HepG2 (cell line): Measurements from ENCODE around the gene PDCD1LG2. TPM values are rescaled to one million over a fixed set of nuclear protein-coding genes. Genes with fewer than 3 reads are reported as not detected.
"Not testable (repeated sequence)": the region's sequence is repeated elsewhere in the genome, so short reads cannot be mapped to it uniquely, and the experiment has no call there.

Experiments used
- ATAC-seq: fragments of 200-7000 bp; cut with Tn5 transposase; 3 replicates; pipeline ENCODE4 v1.9.1; 2020; ENCODE audit warnings: mild to moderate bottlenecking, moderate library complexity
- BruUV-seq: library from RNA; stranded (reverse); fragments of 400-500 nt; replicated peaks from 2 replicates; lab custom pipeline; 2021; lab: Mats Ljungman, UMichigan
- CTCF ChIA-PET: fragments of 300-600 bp; formaldehyde crosslinking; extraction: SDS; loops from one replicate; lab custom pipeline; 2021; ENCODE audit warnings: low total read pairs, inconsistent platforms, low intra/inter-chr PET ratio; lab: Yijun Ruan, JAX
- POLR2A ChIA-PET: fragments of 350-600 bp; sonication (Branson Sonifier 250); formaldehyde crosslinking; loops from one replicate; lab custom pipeline; 2020; ENCODE audit warnings: antibody characterized with exemption, inconsistent platforms; lab: Yijun Ruan, JAX
- DNase-seq: peaks from one replicate; pipeline ENCODE4 v3.0.0-alpha.2; 2015; ENCODE audit warnings: low spot score
- FAIRE-seq: peaks from 3 replicates; lab custom pipeline; 2011; peaks lifted over from hg19 to GRCh38; lab: Jason Lieb, UNC
- H2AFZ ChIP-seq: one replicate; pipeline ENCODE4 v1.6.1; 2011; ENCODE audit warnings: low read length, inconsistent platforms
- H3K27ac ChIP-seq: fragments of 300-600 bp; 3 replicates; pipeline ENCODE4 v1.8.0; 2011; ENCODE audit warnings: mixed run types, mild to moderate bottlenecking, mixed read lengths, low read length, inconsistent platforms; ENCODE audit not compliant: insufficient read depth; ENCODE audit errors: extremely low read length
- H3K27me3 ChIP-seq, 2 experiments: fragments of 200-600 bp in 1 of 2; 2 replicates in 1 of 2; 3 replicates in 1 of 2; pipeline versions ENCODE4 v1.6.0 to v1.8.0; 2011; ENCODE audit warnings: low read length in 2 of 2, mild to moderate bottlenecking in 2 of 2, moderate library complexity in 2 of 2, inconsistent platforms in 1 of 2; ENCODE audit not compliant: insufficient read depth in 2 of 2, control insufficient read depth in 1 of 2
- H3K36me3 ChIP-seq, 2 experiments: fragments of 200-600 bp in 1 of 2; replicated peaks in 1 of 2; 2 replicates in 1 of 2; 3 replicates in 1 of 2; pipeline versions ENCODE4 v1.5.1 to v1.8.0; 2011; ENCODE audit warnings: low read length in 2 of 2, inconsistent platforms in 1 of 2; ENCODE audit not compliant: insufficient read depth in 2 of 2, control insufficient read depth in 1 of 2
- H3K4me1 ChIP-seq: 2 replicates; pipeline ENCODE4 v1.5.1; 2012; ENCODE audit warnings: low read length, inconsistent platforms; ENCODE audit not compliant: insufficient read depth
- H3K4me2 ChIP-seq: 2 replicates; pipeline ENCODE4 v1.6.0; 2011; ENCODE audit warnings: low read depth, low read length, inconsistent platforms
- H3K4me3 ChIP-seq, 3 experiments: fragments of 200-600 bp in 1 of 3; sonication (generic), shearing (Covaris generic) in 1 of 3; replicated peaks in 1 of 3; 2 replicates each; pipeline ENCODE4 v1.5.1; 2011 to 2016; ENCODE audit warnings: low read length in 3 of 3, inconsistent platforms in 2 of 3, low read depth in 2 of 3, mild to moderate bottlenecking in 2 of 3, control low read depth in 1 of 3, mixed read lengths in 1 of 3; ENCODE audit not compliant: insufficient read depth in 1 of 3
- H3K79me2 ChIP-seq: one replicate; pipeline ENCODE4 v1.6.1; 2011; ENCODE audit warnings: low read length, inconsistent platforms; ENCODE audit not compliant: insufficient read depth
- H3K9ac ChIP-seq: 2 replicates; pipeline ENCODE4 v1.6.0; 2011; ENCODE audit warnings: mild to moderate bottlenecking, low read depth, low read length, inconsistent platforms; ENCODE audit not compliant: insufficient read depth
- H3K9me3 ChIP-seq: 2 replicates; pipeline ENCODE4 v1.5.1; 2012; ENCODE audit warnings: mild to moderate bottlenecking, low read length
- H4K20me1 ChIP-seq: 2 replicates; pipeline ENCODE4 v1.6.0; 2011; ENCODE audit warnings: inconsistent platforms, mild to moderate bottlenecking, low read length, moderate library complexity; ENCODE audit not compliant: insufficient read depth
- GPBP1L1 ChIP-seq: sonication (generic); formaldehyde crosslinking; IDR thresholded peaks from 2 replicates; pipeline ENCODE4 v1.5.0; 2020; ENCODE audit warnings: mild to moderate bottlenecking, missing genetic modification reagents
- KLF13 ChIP-seq: sonication (generic); formaldehyde crosslinking; IDR thresholded peaks from 2 replicates; pipeline ENCODE4 v1.4.0; 2020; ENCODE audit warnings: mild to moderate bottlenecking, missing genetic modification reagents
- MAFF ChIP-seq: IDR thresholded peaks from 2 replicates; pipeline ENCODE4 v1.6.1; 2011; ENCODE audit warnings: low read depth, low read length, improper control_type of control experiment
- MAFK ChIP-seq, 2 experiments: IDR thresholded peaks in 1 of 2; conservative IDR thresholded peaks in 1 of 2; 2 replicates each; pipeline ENCODE4 v1.6.1; 2011; ENCODE audit warnings: improper control_type of control experiment in 2 of 2, low read length in 2 of 2
- NCOA2 ChIP-seq: sonication (generic); formaldehyde crosslinking; IDR thresholded peaks from 2 replicates; pipeline ENCODE4 v1.8.0; 2022; ENCODE audit warnings: inconsistent platforms
- WGBS: methylation state at CpG from one replicate; pipeline ENCODE4 v1.1.6; 2017; ENCODE audit warnings: low lambda C conversion rate; 5-methylcytosine and 5-hydroxymethylcytosine counted together
- in situ Hi-C: cut with HindIII; loops from 2 replicates; pipeline ENCODE4 v1.10.0; 2017; ENCODE audit warnings: low pct_unique_long_range_greater_than_20kb; ENCODE audit not compliant: extremely low pct_ligation_motif_present
- intact Hi-C: fragments of 100-400 bp; cut with micrococcal nuclease; formaldehyde crosslinking; loops from one replicate; pipeline ENCODE4 v1.10.0; 2022; ENCODE audit not compliant: unreplicated experiment
- polyA plus RNA-seq, 8 experiments: library from polyadenylated mRNA; depleted of rRNA in 3 of 8; stranded (reverse) in 7 of 8; unstranded in 1 of 8; fragments of >200 nt; fragmentation: Illumina TruSeq in 4 of 8; extraction: Trizol in 4 of 8; gene quantifications; 2 replicates each; pipeline versions ENCODE4 v1.2.1 to v1.2.3, GENCODE V29; 2011 to 2016; ENCODE audit warnings: low read depth in 4 of 8, missing spikeins in 1 of 8, mixed read lengths in 1 of 8; ENCODE audit not compliant: insufficient read depth in 1 of 8
- total RNA-seq, 5 experiments: library from RNA; depleted of rRNA; stranded (reverse); fragments of >200 nt; fragmentation: Illumina TruSeq; extraction: Trizol; gene quantifications; 2 replicates each; pipeline ENCODE4 v1.2.3, GENCODE V29; 2016; ENCODE audit warnings: low read depth in 1 of 5

Gene PDCD1LG2
- total and polyA plus RNA-seq, 2 of the 13 experiments (the other 11 are each of a cell fraction or from before 2014, with no cell fraction given): not detected

GRCh38 chr9:5493679-5494511 is 16.4 kb upstream of the PDCD1LG2 start:
- intact Hi-C loops (no loop called here), in situ Hi-C loops (no loop called here)
- no peak overlapping the region for H3K4me3 ChIP-seq
- peaks cover 0 to 2% of the 10 kb centered on the region in 2 experiments; a peak in 1 of 5 replicates for H3K27me3 ChIP-seq
- ChIA-PET CTCF (no interaction called here), POLR2A (no interaction called here)
- H3K79me2 ChIP-seq: no peaks in the 10 kb centered on the region
- no peaks in the 10 kb centered on the region for H4K20me1 ChIP-seq
- no TSS peak for BruUV-seq
- H3K4me2 ChIP-seq: peak overlapping the region; percentile 18; the same call in 1 of the 2 replicates
- ATAC-seq (no peak; the same call in 2 of the 3 replicates), DNase-seq (no peak), FAIRE-seq (no peak)
- no peaks in the 10 kb centered on the region for H3K9me3 ChIP-seq
- no peaks in the 10 kb centered on the region for H3K36me3 ChIP-seq
- H3K4me1 ChIP-seq: 0 out of 2 replicates have a peak, but pooled peaks cover 5% of the 10 kb centered on the region
- TF ChIP-seq KLF13 (CRISPR knock-in tag) (no peak), MAFF (peak; percentile 96), MAFK (conservative IDR thresholded peaks at IDR 0.05 in 1 of 2, IDR thresholded peaks at IDR 0.05 in 1 of 2; ENCODE audit: low read length in 2 of 2) (peak; percentile 96), NCOA2 (CRISPR knock-in tag) (no peak), GPBP1L1 (CRISPR knock-in tag) (no peak)
- H2AFZ ChIP-seq: no peak overlapping the region
- H3K27ac ChIP-seq: no peak overlapping the region
- H3K9ac ChIP-seq: no peak overlapping the region
- 24% methylated on average over 8 of the region's 8 CpGs for WGBS

GRCh38 chr9:5494765-5495164 is 15.6 kb upstream of the PDCD1LG2 start:
- intact Hi-C loops, in situ Hi-C loops, H3K4me1 ChIP-seq, BruUV-seq, H4K20me1 ChIP-seq, H3K27me3 ChIP-seq, H2AFZ ChIP-seq, CTCF ChIA-PET, POLR2A ChIA-PET, DNase-seq, H3K27ac ChIP-seq, H3K36me3 ChIP-seq, H3K9me3 ChIP-seq, H3K4me2 ChIP-seq, H3K9ac ChIP-seq, H3K79me2 ChIP-seq, H3K4me3 ChIP-seq, FAIRE-seq, ATAC-seq: not testable (repeated sequence)
- 38% methylated on average over 3 of the region's 3 CpGs for WGBS
